Gastroesophageal sphincter (tissue), 4 donors: ENCODE results near the gene FAAP20. TPM values are rescaled to one million over a fixed set of nuclear protein-coding genes. Genes with fewer than 3 reads are reported as not detected.

Source experiments
- ATAC-seq: fragments of 150-250 bp; one replicate; pipeline ENCODE4 v1.9.1; 2016; ENCODE audit warnings: mild to moderate bottlenecking, moderate library complexity
- H3K27ac ChIP-seq, 4 donors: fragments of 200-600 bp; sonication (generic) in 3 of 4; 1 replicate in 3 of 4; 2 replicates in 1 of 4; pipeline ENCODE4 v1.5.1; 2016 to 2019
- H3K27me3 ChIP-seq: fragments of 200-600 bp; sonication (generic); one replicate; pipeline ENCODE4 v1.5.1; 2019
- H3K36me3 ChIP-seq, 2 donors: fragments of 200-600 bp; sonication (generic); one replicate each; pipeline ENCODE4 v1.5.1; 2019; ENCODE audit warnings: control low read depth in 1 of 2
- H3K4me1 ChIP-seq, 3 donors: fragments of 200-600 bp; sonication (generic); 1 replicate in 2 of 3; 2 replicates in 1 of 3; pipeline ENCODE4 v1.5.1; 2016 to 2019; ENCODE audit warnings: control low read depth in 2 of 3
- H3K4me3 ChIP-seq, 2 donors: fragments of 200-600 bp; sonication (generic); one replicate each; pipeline ENCODE4 v1.5.1; 2019; ENCODE audit warnings: mild to moderate bottlenecking in 1 of 2, moderate library complexity in 1 of 2
- H3K9me3 ChIP-seq, 3 donors: fragments of 200-600 bp; sonication (generic); one replicate each; pipeline ENCODE4 v1.5.1; 2017 to 2019; ENCODE audit warnings: control low read depth in 2 of 3
- EP300 ChIP-seq: sonication (generic); formaldehyde crosslinking; IDR thresholded peaks from one replicate; pipeline ENCODE4 v1.6.1; 2017; ENCODE audit warnings: antibody characterized with exemption, mild to moderate bottlenecking
- POLR2A ChIP-seq, 2 donors: fragments of 450-650 bp; IDR thresholded peaks; one replicate each; pipeline ENCODE4 v1.6.1; 2017; ENCODE audit warnings: antibody characterized with exemption in 2 of 2, mild to moderate bottlenecking in 2 of 2, moderate library complexity in 1 of 2
- POLR2AphosphoS5 ChIP-seq: sonication (generic); formaldehyde crosslinking; IDR thresholded peaks from one replicate; pipeline ENCODE4 v1.6.1; 2017; ENCODE audit warnings: antibody characterized with exemption
- WGBS, 2 donors: methylation state at CpG; one replicate each; pipeline ENCODE4 v1.1.5; 2018; ENCODE audit warnings: low coverage in 1 of 2; 5-methylcytosine and 5-hydroxymethylcytosine counted together
- total RNA-seq, 4 donors: library from RNA; depleted of rRNA; stranded (reverse); fragments of >200 nt; gene quantifications; one replicate each; pipeline ENCODE4 v1.1.0, GENCODE V29; 2016
- TF ChIP-seq, protein P1 (sequence below), 4 experiments: fragments of 200-600 bp in 2 of 4; fragments of 450-650 bp in 2 of 4; sonication (generic) in 1 of 4; IDR thresholded peaks; one replicate each; pipeline ENCODE4 v1.5.1; 2017 to 2019; ENCODE audit warnings: antibody characterized with exemption in 4 of 4, mild to moderate bottlenecking in 2 of 4, moderate library complexity in 2 of 4

Gene FAAP20
- total RNA-seq, 4 donors from 2014 or later, result 25.8 to 51.1 (median 43.3) TPM

DNA sequence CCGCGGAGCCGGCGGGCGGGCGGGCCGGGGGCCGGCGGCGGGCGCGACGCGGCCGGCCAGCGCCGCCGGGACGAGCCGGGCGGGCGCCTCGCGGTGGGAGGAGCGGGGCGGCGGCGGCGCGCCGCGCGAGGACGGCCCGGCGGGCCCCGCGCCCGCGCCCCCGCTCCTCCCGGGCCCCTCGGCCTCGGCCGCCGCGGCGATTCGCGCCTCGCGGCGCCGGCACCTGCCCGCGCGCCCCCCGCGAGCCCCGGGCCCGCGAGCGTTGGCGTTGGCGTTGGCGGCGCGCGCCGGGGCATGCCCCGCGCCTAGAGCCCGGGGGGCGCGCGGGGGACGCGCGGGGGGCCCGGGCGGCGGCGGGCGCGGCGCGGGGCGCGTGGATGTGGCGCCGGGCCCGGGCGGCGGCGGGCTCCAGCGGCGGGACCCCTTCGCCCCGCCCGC, 33.6 kb upstream of the FAAP20 start, which contains the start of gene SKI:
Gene SKI (plus strand): TSS at position 163 of the 438 bp plus-strand sequence. CDS start 448 bp downstream, outside the sequence.
- Histone ChIP-seq H3K4me3 (peak within 1 kb of the TSS; percentile 75 to 83), H3K36me3 (no peaks in the 10 kb centered on the region), H3K27me3 (no peaks in the 10 kb centered on the region), H3K9me3 (no peaks in the 10 kb centered on the region), H3K4me1 (peaks cover 0 to 50% (median 16%) of the 10 kb centered on the region in 3 donors), H3K27ac (peak within 1 kb of the TSS; percentile 92 to 100 (median 100))
- ATAC-seq, result no peak
- no CpG with 5 or more reads among the region's 100 CpGs for WGBS, 2 donors
- TF ChIP-seq EP300 (no peak), POLR2A (IDR thresholded peaks at IDR 0.05) (no peak), POLR2AphosphoS5 (no peak)

DNA sequence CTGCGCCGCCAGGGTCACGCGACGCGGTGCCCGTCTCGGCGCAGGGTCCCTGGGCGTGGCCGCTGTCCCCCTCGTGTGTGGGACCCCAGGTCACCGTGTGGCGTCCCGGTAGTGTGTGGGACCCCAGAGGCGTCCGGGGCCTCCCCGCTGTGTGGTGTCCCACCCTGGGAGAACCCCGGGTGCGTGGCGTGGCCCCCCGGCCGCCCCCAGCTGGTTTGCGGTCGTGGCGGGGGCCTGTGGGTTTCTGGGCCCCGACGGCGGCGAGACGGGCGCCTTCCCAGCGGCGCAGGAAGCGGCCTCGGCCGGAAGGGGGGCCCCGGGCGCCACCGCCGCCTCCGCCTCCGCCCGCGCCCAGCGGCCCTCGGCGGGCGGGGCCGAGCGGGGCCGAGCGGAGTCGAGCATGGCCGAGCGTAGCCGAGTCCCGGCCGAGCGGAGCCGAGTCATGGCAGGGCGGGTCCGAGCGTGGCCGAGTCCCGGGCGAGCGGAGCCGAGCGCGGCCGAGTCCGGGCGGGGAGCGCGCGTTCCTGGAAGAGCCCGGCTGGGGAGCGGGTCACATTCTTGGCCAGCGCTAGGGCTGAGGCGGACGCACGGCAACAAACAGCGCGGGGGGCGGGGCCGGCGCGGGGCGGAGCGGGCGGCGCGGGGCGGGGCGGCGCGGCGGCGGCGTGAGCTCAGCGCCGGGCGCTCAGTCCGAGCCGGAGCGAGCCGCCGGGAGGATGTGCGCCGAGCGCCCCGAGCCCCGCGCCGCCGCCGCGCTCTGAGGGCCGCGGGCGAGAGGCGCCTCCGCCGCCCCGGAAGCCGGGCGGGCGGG, 33.0 kb upstream of the FAAP20 start:
- H3K4me3 ChIP-seq, result peak overlapping the region; percentile 75 to 83
- TF ChIP-seq, protein P1, sequence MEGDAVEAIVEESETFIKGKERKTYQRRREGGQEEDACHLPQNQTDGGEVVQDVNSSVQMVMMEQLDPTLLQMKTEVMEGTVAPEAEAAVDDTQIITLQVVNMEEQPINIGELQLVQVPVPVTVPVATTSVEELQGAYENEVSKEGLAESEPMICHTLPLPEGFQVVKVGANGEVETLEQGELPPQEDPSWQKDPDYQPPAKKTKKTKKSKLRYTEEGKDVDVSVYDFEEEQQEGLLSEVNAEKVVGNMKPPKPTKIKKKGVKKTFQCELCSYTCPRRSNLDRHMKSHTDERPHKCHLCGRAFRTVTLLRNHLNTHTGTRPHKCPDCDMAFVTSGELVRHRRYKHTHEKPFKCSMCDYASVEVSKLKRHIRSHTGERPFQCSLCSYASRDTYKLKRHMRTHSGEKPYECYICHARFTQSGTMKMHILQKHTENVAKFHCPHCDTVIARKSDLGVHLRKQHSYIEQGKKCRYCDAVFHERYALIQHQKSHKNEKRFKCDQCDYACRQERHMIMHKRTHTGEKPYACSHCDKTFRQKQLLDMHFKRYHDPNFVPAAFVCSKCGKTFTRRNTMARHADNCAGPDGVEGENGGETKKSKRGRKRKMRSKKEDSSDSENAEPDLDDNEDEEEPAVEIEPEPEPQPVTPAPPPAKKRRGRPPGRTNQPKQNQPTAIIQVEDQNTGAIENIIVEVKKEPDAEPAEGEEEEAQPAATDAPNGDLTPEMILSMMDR (IDR thresholded peaks at IDR 0.05), result peak in 3 of 4 experiments; percentile 10 to 58 (median 46)
- TF ChIP-seq POLR2A (IDR thresholded peaks at IDR 0.05) (peak; percentile 92 to 93), POLR2AphosphoS5 (peak; percentile 59), EP300 (no peak)
- peak overlapping the region; percentile 92 to 100 (median 100) for H3K27ac ChIP-seq
- peaks cover 0 to 44% (median 9%) of the 10 kb centered on the region in 3 donors for H3K4me1 ChIP-seq
- ATAC-seq, result peak; percentile 93
- H3K36me3 ChIP-seq, result no peaks in the 10 kb centered on the region
- no peaks in the 10 kb centered on the region for H3K27me3 ChIP-seq
- WGBS, 2 donors, result no CpG with 5 or more reads among the region's 129 CpGs
- H3K9me3 ChIP-seq, result no peaks in the 10 kb centered on the region

DNA sequence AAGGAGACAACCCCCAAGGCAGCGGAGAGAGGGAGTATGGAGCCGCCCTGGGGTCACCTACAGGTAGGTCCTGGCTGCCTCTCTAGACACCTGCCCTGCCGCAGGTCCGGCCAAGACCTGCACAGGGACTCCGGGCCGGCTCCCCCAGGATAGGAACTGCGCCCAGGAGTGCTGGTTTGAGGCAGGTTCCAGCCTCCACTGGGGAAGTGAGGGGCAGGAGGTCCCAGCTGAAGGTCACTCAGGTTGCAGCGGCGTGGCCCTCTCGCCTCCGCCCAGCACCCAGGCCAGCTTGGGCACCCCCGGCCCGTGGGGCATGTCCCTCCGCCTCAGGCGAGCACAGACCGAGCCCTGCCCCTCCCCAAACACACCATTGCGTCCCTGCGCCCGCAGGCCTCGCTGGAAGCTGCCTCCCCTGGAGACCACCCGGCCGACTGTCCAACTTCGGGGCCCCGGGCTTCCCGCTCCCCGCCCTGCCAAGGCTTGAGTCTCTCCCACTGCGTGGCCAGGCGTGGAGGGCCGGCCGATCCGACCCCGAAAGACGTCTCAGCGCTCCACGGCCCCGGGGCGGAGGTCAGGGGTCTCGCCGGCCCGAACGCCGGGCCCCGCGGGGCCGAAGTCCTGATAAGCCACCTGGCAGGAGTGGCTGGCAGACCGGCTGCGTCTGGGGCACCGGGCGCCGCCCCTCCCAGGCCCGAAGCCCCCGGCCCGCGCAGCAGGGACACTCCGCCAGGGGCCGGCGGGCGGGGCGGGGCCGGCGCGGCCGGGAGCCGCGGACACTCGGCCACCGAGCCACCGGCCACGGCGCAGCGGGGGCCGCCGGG, 32.2 kb upstream of the FAAP20 start:
- no CpG with 5 or more reads among the region's 73 CpGs for WGBS, 2 donors
- Histone ChIP-seq H3K4me1 (peaks cover 0 to 36% (median 5%) of the 10 kb centered on the region in 3 donors), H3K27ac (peak overlapping the region; percentile 92 to 100 (median 100)), H3K9me3 (no peaks in the 10 kb centered on the region), H3K4me3 (peak overlapping the region; percentile 75 to 83), H3K36me3 (no peaks in the 10 kb centered on the region), H3K27me3 (no peaks in the 10 kb centered on the region)
- ATAC-seq, result peak; percentile 10
- TF ChIP-seq, protein P1 (IDR thresholded peaks at IDR 0.05), result no peak
- TF ChIP-seq EP300, result no peak
- TF ChIP-seq POLR2A (IDR thresholded peaks at IDR 0.05), result no peak
- TF ChIP-seq POLR2AphosphoS5, result no peak

DNA sequence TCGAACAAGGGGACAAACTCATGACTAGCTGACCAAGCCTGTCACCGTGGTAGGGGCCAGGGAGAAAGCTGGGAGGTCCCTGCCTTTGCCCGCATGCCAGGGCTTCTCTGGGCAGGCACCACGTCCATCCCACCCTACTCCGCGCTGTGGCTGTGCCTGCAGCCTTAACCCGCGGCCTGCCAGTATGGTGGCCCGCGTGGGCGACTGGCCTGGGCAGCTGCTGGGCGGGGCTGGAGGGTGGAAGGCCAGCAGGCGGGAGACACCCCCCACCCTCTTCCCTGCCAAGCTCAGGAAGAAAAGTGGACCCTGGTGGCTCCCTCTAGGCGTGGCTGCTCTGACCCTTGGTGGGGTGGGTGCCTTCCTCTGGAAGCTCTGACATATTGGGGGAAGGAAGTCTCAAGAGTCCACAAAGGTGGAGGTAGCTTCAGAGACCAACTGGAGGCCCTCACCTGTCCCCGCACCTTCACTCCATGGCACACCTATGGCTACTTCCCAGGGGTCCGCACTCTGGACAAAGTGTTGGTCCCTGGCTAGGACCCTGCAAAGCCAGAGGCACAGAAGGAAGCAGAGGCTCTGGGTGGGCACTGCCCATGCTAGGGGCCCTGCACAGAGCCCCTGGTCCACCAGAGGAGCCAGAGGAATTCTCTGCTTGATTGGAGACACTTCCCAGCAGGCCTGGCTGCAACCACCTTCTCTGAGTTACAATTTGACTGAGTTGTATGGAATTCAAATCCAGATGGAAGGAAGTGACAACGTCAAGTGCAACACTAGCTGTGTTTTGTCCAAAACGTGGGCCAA, 30.3 kb upstream of the FAAP20 start:
- Histone ChIP-seq H3K9me3 (no peaks in the 10 kb centered on the region), H3K27me3 (no peaks in the 10 kb centered on the region), H3K36me3 (no peaks in the 10 kb centered on the region), H3K27ac (no peak overlapping the region), H3K4me1 (peaks cover 0 to 17% (median 5%) of the 10 kb centered on the region in 3 donors), H3K4me3 (no peak overlapping the region)
- TF ChIP-seq EP300 (no peak), POLR2A (IDR thresholded peaks at IDR 0.05) (no peak), POLR2AphosphoS5 (no peak)
- TF ChIP-seq, protein P1 (IDR thresholded peaks at IDR 0.05), result no peak
- no peak for ATAC-seq
- 67% methylated on average over 6 of the region's 18 CpGs; no CpG with 5 or more reads in 1 of the 2 donors for WGBS, 2 donors
